SU-DHL-6 (cell line): ENCODE data around the gene PECR.

Source experiments
- H2AFZ ChIP-seq: fragments of 200-600 bp; sonication (generic); 2 replicates; pipeline ENCODE4 v1.6.1; 2014; ENCODE audit warnings: low read depth, mild to moderate bottlenecking, moderate library complexity, mixed read lengths, antibody characterized with exemption, low read length; ENCODE audit not compliant: severe bottlenecking
- H3F3A ChIP-seq: fragments of 200-600 bp; shearing (Covaris generic); 2 replicates; pipeline ENCODE4 v1.6.0; 2016; ENCODE audit warnings: antibody characterized with exemption, mild to moderate bottlenecking; ENCODE audit not compliant: insufficient read depth
- H3K27ac ChIP-seq: fragments of 200-600 bp; sonication (generic); 2 replicates; pipeline ENCODE4 v1.5.1; 2016; ENCODE audit warnings: low read depth, mild to moderate bottlenecking, low read length, moderate library complexity, mixed read lengths
- H3K27me3 ChIP-seq: fragments of 200-600 bp; sonication (generic), shearing (Covaris generic); 2 replicates; pipeline ENCODE4 v1.6.0; 2014; ENCODE audit warnings: mild to moderate bottlenecking, low read length
- H3K36me3 ChIP-seq: fragments of 200-600 bp; sonication (generic); 2 replicates; pipeline ENCODE4 v1.6.1; 2014; ENCODE audit warnings: mild to moderate bottlenecking, low read length, mixed read lengths
- H3K4me2 ChIP-seq: fragments of 300-600, 200-600 bp; shearing (Covaris generic), sonication (generic); 2 replicates; pipeline ENCODE4 v1.6.0; 2014; ENCODE audit warnings: low read length, low read depth, mild to moderate bottlenecking; ENCODE audit not compliant: poor library complexity, severe bottlenecking
- H3K4me3 ChIP-seq: fragments of 200-600 bp; sonication (generic); 2 replicates; pipeline ENCODE4 v1.5.1; 2014; ENCODE audit warnings: antibody characterized with exemption, low read length, mild to moderate bottlenecking, mixed read lengths; ENCODE audit not compliant: insufficient read depth, poor library complexity, severe bottlenecking
- H3K79me2 ChIP-seq: fragments of 200-600 bp; sonication (generic); 2 replicates; pipeline ENCODE4 v1.6.1; 2014; ENCODE audit warnings: mild to moderate bottlenecking, low read length, moderate library complexity; ENCODE audit not compliant: insufficient read depth
- H3K9ac ChIP-seq: fragments of 200-600 bp; sonication (generic); 2 replicates; pipeline ENCODE4 v1.7.0; 2014; ENCODE audit warnings: mild to moderate bottlenecking, low read length
- H3K9me2 ChIP-seq: fragments of 200-600 bp; sonication (generic); replicated peaks from 2 replicates; pipeline ENCODE4 v1.6.1; 2014; ENCODE audit warnings: low read length; ENCODE audit not compliant: insufficient read depth
- H3K9me3 ChIP-seq: fragments of 200-600 bp; sonication (generic); 2 replicates; pipeline ENCODE4 v1.6.1; 2014; ENCODE audit warnings: low read length, mixed read lengths; ENCODE audit not compliant: insufficient read depth
- H4K20me1 ChIP-seq: fragments of 200-600 bp; sonication (generic); 2 replicates; pipeline ENCODE4 v1.6.1; 2014; ENCODE audit warnings: low read depth, mild to moderate bottlenecking, antibody characterized with exemption, low read length, moderate library complexity, mixed read lengths
- EZH2phosphoT487 ChIP-seq: fragments of 200-600 bp; sonication (generic), shearing (Covaris generic); conservative IDR thresholded peaks from 2 replicates; pipeline ENCODE4 v1.6.1; 2018; ENCODE audit warnings: mild to moderate bottlenecking, antibody characterized with exemption, low read length, moderate library complexity, mixed read lengths
- TF ChIP-seq, protein P1 (sequence below): fragments of 200-600 bp; sonication (generic); IDR thresholded peaks from one replicate; pipeline ENCODE4 v1.5.1; 2017; ENCODE audit warnings: antibody characterized with exemption, mild to moderate bottlenecking, low read length, moderate library complexity; ENCODE audit not compliant: insufficient read depth, poor library complexity, severe bottlenecking

Gene PECR

GRCh38 chr2:216083464-216084281 lies 2.1 kb upstream of the PECR start:
- no peaks in the 10 kb centered on the region for H4K20me1 ChIP-seq
- H3K9me3 ChIP-seq, result no peaks in the 10 kb centered on the region
- H3K4me3 ChIP-seq, result no peak overlapping the region
- H2AFZ ChIP-seq, result no peak overlapping the region
- H3K4me2 ChIP-seq, result no peak overlapping the region
- H3K27ac ChIP-seq, result no peak overlapping the region
- H3K27me3 ChIP-seq, result no peaks in the 10 kb centered on the region
- no peak overlapping the region for H3K9ac ChIP-seq
- no peak for TF ChIP-seq EZH2phosphoT487
- TF ChIP-seq, protein P1, sequence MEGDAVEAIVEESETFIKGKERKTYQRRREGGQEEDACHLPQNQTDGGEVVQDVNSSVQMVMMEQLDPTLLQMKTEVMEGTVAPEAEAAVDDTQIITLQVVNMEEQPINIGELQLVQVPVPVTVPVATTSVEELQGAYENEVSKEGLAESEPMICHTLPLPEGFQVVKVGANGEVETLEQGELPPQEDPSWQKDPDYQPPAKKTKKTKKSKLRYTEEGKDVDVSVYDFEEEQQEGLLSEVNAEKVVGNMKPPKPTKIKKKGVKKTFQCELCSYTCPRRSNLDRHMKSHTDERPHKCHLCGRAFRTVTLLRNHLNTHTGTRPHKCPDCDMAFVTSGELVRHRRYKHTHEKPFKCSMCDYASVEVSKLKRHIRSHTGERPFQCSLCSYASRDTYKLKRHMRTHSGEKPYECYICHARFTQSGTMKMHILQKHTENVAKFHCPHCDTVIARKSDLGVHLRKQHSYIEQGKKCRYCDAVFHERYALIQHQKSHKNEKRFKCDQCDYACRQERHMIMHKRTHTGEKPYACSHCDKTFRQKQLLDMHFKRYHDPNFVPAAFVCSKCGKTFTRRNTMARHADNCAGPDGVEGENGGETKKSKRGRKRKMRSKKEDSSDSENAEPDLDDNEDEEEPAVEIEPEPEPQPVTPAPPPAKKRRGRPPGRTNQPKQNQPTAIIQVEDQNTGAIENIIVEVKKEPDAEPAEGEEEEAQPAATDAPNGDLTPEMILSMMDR, result no peak
- H3K36me3 ChIP-seq, result no peaks in the 10 kb centered on the region
- H3F3A ChIP-seq, result no peaks in the 10 kb centered on the region
- no peaks in the 10 kb centered on the region for H3K9me2 ChIP-seq
- H3K79me2 ChIP-seq, result no peaks in the 10 kb centered on the region

DNA sequence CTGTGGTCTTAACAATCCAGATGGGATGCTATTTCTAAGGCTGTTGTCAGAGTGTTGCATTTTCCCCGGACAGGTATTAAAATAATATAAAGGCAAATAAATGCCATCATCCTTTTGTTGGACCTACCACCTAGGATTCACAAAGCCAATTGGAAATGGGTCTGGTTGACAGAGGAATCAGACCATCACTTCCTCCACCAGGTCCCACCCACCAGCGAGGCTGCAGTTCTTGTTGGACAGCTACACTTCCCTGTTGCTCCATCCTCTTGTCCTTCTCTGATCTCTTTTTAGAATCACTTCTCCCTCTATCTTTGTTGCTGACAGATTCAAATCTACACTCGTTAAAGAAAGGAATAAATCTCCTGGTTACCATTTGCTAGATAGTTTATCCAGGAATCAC lies 1.2 kb upstream of the PECR start:
- Histone ChIP-seq H3K9me2 (no peaks in the 10 kb centered on the region), H3K4me2 (no peak overlapping the region), H3K79me2 (no peaks in the 10 kb centered on the region), H4K20me1 (no peaks in the 10 kb centered on the region), H3F3A (no peaks in the 10 kb centered on the region), H2AFZ (no peak overlapping the region), H3K4me3 (no peak overlapping the region), H3K36me3 (no peaks in the 10 kb centered on the region), H3K9me3 (no peaks in the 10 kb centered on the region), H3K9ac (no peak overlapping the region), H3K27ac (no peak overlapping the region), H3K27me3 (no peaks in the 10 kb centered on the region)
- TF ChIP-seq EZH2phosphoT487, result no peak
- TF ChIP-seq, protein P1, result no peak

DNA sequence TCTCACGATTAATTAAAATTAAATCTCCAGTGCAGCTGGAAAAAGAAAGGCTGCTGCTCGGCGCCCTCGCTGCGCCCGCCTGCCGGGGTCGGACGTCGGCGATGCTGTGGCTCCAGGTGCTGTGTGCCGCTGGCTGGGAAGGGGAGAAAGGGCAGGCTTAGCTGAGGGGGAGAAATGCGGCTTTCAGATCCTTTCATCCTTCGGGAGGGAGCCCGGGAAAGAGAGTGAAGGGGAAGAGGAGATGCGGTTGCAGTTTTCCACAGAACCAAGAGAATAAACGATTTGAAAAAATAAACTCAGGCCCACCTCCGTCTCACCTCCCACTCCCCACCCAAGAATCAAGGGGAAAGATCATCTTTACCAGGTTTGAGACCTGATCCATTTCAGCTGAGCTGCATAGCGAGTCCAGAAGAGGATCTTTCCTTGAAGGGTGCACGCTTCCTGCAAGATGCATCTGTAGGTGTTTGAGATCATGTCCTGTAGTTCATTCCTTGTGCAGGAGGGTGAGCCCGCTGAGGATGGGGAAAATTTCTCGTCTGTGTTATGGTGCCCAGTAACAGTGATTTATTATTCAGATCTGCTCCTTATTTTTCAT lies 605 bp upstream of the PECR start:
- 0 out of 2 replicates have a peak, but pooled peaks have one; percentile 74 for TF ChIP-seq EZH2phosphoT487
- TF ChIP-seq, protein P1, result no peak
- Histone ChIP-seq H3F3A (no peaks in the 10 kb centered on the region), H3K27me3 (no peaks in the 10 kb centered on the region), H3K36me3 (no peaks in the 10 kb centered on the region), H3K9me2 (no peaks in the 10 kb centered on the region), H3K27ac (no peak overlapping the region), H3K9me3 (no peaks in the 10 kb centered on the region), H4K20me1 (no peaks in the 10 kb centered on the region), H3K4me3 (peak overlapping the region; percentile 67), H2AFZ (peak overlapping the region; percentile 97), H3K9ac (peak overlapping the region; percentile 64), H3K4me2 (peak overlapping the region; percentile 69), H3K79me2 (no peaks in the 10 kb centered on the region)
